Measurements from ENCODE around the gene SIRT7. TPM values are rescaled to one million over a fixed set of nuclear protein-coding genes. Genes with fewer than 3 reads are reported as not detected.

Gene SIRT7
- total RNA-seq, 3 donors from 2014 or later (not counting 1 experiment from before 2014, with no cell fraction given) = 75.8 to 102 (median 94.9) TPM

DNA sequence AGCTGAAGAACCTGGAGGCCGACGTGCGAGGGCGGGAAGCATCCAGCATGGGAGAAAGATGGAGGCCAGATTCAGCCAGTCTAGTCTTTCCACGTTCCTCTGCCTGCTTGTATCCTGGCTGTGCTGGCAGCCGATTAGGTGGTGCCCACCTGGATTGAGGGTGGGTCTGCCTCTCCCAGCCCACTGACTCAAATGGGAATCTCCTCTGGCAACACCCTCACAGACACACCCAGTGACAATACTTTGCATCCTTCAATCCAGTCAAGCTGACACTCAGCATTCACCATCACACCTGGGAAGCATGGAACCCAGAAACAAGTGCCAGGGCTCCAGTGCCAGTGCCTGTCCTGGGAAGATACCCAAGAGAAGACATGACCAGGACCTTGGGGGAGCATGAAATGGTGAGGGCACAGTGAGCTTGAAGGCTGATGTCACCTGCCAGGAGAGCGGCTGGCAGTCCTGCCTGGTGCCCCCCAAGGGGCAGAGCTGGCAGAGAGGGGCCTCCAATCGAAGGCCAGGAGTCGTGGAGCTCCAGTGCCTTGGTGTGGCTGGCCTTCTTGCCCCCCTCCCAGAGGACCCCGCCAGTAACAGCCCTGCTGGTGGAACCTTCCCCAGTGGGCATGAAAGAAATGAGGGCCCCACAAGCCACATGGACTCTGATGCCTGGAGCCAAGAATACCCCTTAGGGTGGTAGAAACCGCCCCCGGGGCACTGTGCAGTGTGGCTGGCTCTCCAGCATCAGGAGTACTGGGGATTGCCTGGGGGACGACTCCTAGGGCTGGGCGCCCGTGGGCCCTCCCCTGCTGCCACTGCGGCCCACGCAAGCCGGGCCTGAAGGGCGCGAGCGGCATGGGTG, 16.6 kb downstream of the SIRT7 start:
- DNase-seq (no peak), ATAC-seq (peak in 1 of 3 donors; percentile 4)
- Mint-ChIP-seq H3K27me3 (ENCODE audit: low read depth in 2 of 2) (peaks cover 7 to 8% of the 10 kb centered on the region in 2 donors), H3K36me3 (no peaks in the 10 kb centered on the region), H3K27ac (no peak overlapping the region), H3K9me3 (no peaks in the 10 kb centered on the region), H3K4me3 (no peak overlapping the region), H3K4me1 (no peaks in the 10 kb centered on the region)
- H3K36me3 ChIP-seq (ENCODE audit: control insufficient read depth, insufficient read depth, low read length) = peaks cover 20% of the 10 kb centered on the region
- H3K9me3 ChIP-seq (ENCODE audit: control insufficient read depth, insufficient read depth, low read length) = no peaks in the 10 kb centered on the region
- TF ChIP-seq, protein P1, sequence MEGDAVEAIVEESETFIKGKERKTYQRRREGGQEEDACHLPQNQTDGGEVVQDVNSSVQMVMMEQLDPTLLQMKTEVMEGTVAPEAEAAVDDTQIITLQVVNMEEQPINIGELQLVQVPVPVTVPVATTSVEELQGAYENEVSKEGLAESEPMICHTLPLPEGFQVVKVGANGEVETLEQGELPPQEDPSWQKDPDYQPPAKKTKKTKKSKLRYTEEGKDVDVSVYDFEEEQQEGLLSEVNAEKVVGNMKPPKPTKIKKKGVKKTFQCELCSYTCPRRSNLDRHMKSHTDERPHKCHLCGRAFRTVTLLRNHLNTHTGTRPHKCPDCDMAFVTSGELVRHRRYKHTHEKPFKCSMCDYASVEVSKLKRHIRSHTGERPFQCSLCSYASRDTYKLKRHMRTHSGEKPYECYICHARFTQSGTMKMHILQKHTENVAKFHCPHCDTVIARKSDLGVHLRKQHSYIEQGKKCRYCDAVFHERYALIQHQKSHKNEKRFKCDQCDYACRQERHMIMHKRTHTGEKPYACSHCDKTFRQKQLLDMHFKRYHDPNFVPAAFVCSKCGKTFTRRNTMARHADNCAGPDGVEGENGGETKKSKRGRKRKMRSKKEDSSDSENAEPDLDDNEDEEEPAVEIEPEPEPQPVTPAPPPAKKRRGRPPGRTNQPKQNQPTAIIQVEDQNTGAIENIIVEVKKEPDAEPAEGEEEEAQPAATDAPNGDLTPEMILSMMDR (IDR thresholded peaks at IDR 0.05) = no peak
- 56% methylated on average over 21 of the region's 21 CpGs for WGBS (ENCODE audit: insufficient coverage)
- H3K27ac ChIP-seq (ENCODE audit: low read length) = no peak overlapping the region
- H3K4me3 ChIP-seq (ENCODE audit: low read length) = no peak overlapping the region
- peaks cover 5% of the 10 kb centered on the region for H3K4me1 ChIP-seq (ENCODE audit: control insufficient read depth, insufficient read depth, low read length)
- intact Hi-C loops (cut with micrococcal nuclease) = no loop called here
- peaks cover 8% of the 10 kb centered on the region for H3K27me3 ChIP-seq (ENCODE audit: control insufficient read depth, insufficient read depth, low read length)

- intact Hi-C loops (cut with micrococcal nuclease) = no loop called here
- Histone ChIP-seq H3K27me3 (ENCODE audit: control insufficient read depth, insufficient read depth, low read length) (peaks cover 8% of the 10 kb centered on the region), H3K27ac (ENCODE audit: low read length) (no peak overlapping the region), H3K9me3 (ENCODE audit: control insufficient read depth, insufficient read depth, low read length) (no peaks in the 10 kb centered on the region), H3K36me3 (ENCODE audit: control insufficient read depth, insufficient read depth, low read length) (peaks cover 23% of the 10 kb centered on the region), H3K4me1 (ENCODE audit: control insufficient read depth, insufficient read depth, low read length) (peaks cover 5% of the 10 kb centered on the region), H3K4me3 (ENCODE audit: low read length) (no peak overlapping the region)
- ATAC-seq (no peak), DNase-seq (no peak)
- Mint-ChIP-seq H3K4me1 (no peaks in the 10 kb centered on the region), H3K27ac (no peak overlapping the region), H3K36me3 (no peaks in the 10 kb centered on the region), H3K9me3 (no peaks in the 10 kb centered on the region), H3K27me3 (ENCODE audit: low read depth in 2 of 2) (peaks cover 7 to 8% of the 10 kb centered on the region in 2 donors), H3K4me3 (no peak overlapping the region)
- TF ChIP-seq, protein P1 (IDR thresholded peaks at IDR 0.05) = no peak
- WGBS (ENCODE audit: insufficient coverage) = 91% methylated on average over 18 of the region's 18 CpGs
Measured at GRCh38 chr17:81900181-81900820, 17.7 kb downstream of the SIRT7 start.

DNA sequence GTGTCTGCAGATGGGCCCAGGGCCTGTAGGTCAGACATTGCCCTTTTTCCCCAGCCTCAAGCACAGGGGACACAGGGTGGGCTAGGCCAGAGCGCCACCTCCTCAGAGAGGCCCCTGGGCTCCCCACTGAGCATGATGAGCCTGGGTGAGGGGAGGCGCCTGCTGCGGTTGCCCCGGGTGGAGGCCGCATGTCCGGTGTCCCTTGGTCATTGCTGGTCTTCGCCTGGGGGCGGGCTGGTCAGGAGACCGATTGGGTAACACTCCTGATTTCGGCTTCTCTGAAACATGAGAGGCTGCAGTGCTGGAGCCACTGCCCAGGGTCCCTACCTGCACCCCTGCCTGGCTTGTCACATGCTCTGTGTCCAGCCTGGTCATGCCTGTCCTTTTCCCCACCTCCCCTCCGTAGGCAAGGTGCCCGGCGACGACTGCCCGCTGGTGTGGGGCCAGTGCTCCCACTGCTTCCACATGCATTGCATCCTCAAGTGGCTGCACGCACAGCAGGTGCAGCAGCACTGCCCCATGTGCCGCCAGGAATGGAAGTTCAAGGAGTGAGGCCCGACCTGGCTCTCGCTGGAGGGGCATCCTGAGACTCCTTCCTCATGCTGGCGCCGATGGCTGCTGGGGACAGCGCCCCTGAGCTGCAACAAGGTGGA, 18.3 kb downstream of the SIRT7 start:
- Histone ChIP-seq H3K4me1 (ENCODE audit: control insufficient read depth, insufficient read depth, low read length) (peaks cover 5% of the 10 kb centered on the region), H3K27me3 (ENCODE audit: control insufficient read depth, insufficient read depth, low read length) (peaks cover 8% of the 10 kb centered on the region), H3K36me3 (ENCODE audit: control insufficient read depth, insufficient read depth, low read length) (peaks cover 24% of the 10 kb centered on the region), H3K9me3 (ENCODE audit: control insufficient read depth, insufficient read depth, low read length) (no peaks in the 10 kb centered on the region), H3K27ac (ENCODE audit: low read length) (no peak overlapping the region), H3K4me3 (ENCODE audit: low read length) (no peak overlapping the region)
- Mint-ChIP-seq H3K36me3 (no peaks in the 10 kb centered on the region), H3K27me3 (ENCODE audit: low read depth in 2 of 2) (peaks cover 7 to 8% of the 10 kb centered on the region in 2 donors), H3K4me1 (no peaks in the 10 kb centered on the region), H3K4me3 (no peak overlapping the region), H3K27ac (no peak overlapping the region), H3K9me3 (no peaks in the 10 kb centered on the region)
- TF ChIP-seq, protein P1 (IDR thresholded peaks at IDR 0.05) = no peak
- intact Hi-C loops (cut with micrococcal nuclease) = no loop called here
- 97% methylated on average over 22 of the region's 22 CpGs for WGBS (ENCODE audit: insufficient coverage)
- DNase-seq (no peak), ATAC-seq (no peak)
